Lower leg skin (tissue), 3 donors: ENCODE data around the gene RPL21.

Experiments
- CTCF ChIP-seq, 3 donors: fragments of 450-650 bp; IDR thresholded peaks; one replicate each; pipeline ENCODE4 v1.5.1; 2016; ENCODE audit warnings: antibody characterized with exemption in 3 of 3, mild to moderate bottlenecking in 3 of 3, moderate library complexity in 2 of 3
- POLR2A ChIP-seq, 2 donors: fragments of 450-650 bp; IDR thresholded peaks; one replicate each; pipeline ENCODE4 v1.6.1; 2016 to 2017; ENCODE audit warnings: antibody characterized with exemption in 2 of 2, mild to moderate bottlenecking in 1 of 2, moderate library complexity in 1 of 2

GRCh38 chr13:27211771-27212364 lies 39.5 kb upstream of the RPL21 start:
- TF ChIP-seq CTCF (IDR thresholded peaks at IDR 0.05) (no peak), POLR2A (IDR thresholded peaks at IDR 0.05) (no peak)
